Central memory CD8-positive, alpha-beta T cell (primary cell): ENCODE results near the gene LPCAT3.

Source experiments
- ATAC-seq: fragments of 150-1000 bp; cut with Tn5 transposase; replicated peaks from 2 replicates; pipeline ENCODE4 v1.10.0; 2022; ENCODE audit warnings: mild to moderate bottlenecking, moderate FRiP score, moderate number of reproducible peaks; ENCODE audit not compliant: poor library complexity, severe bottlenecking; ENCODE audit errors: extremely low read depth
- DNase-seq, 2 donors: peaks; one replicate each; pipeline ENCODE4 v3.0.0; 2021; ENCODE audit warnings: low spot score in 2 of 2
- H3K27ac Mint-ChIP-seq: one replicate; pipeline ENCODE4 v1.8.0; 2022; ENCODE audit warnings: low read depth, mild to moderate bottlenecking, moderate library complexity, mixed read lengths
- H3K27me3 Mint-ChIP-seq: one replicate; pipeline ENCODE4 v1.8.0; 2022; ENCODE audit warnings: mixed read lengths
- H3K36me3 Mint-ChIP-seq: one replicate; pipeline ENCODE4 v1.8.0; 2022; ENCODE audit warnings: mild to moderate bottlenecking, moderate library complexity, mixed read lengths; ENCODE audit not compliant: insufficient read depth
- H3K4me1 Mint-ChIP-seq: one replicate; pipeline ENCODE4 v1.8.0; 2022; ENCODE audit warnings: mixed read lengths
- H3K4me3 Mint-ChIP-seq: one replicate; pipeline ENCODE4 v1.8.0; 2022; ENCODE audit warnings: mild to moderate bottlenecking, moderate library complexity, mixed read lengths
- H3K9me3 Mint-ChIP-seq: one replicate; pipeline ENCODE4 v1.8.0; 2022; ENCODE audit warnings: mixed read lengths

LPCAT3 gene

DNA sequence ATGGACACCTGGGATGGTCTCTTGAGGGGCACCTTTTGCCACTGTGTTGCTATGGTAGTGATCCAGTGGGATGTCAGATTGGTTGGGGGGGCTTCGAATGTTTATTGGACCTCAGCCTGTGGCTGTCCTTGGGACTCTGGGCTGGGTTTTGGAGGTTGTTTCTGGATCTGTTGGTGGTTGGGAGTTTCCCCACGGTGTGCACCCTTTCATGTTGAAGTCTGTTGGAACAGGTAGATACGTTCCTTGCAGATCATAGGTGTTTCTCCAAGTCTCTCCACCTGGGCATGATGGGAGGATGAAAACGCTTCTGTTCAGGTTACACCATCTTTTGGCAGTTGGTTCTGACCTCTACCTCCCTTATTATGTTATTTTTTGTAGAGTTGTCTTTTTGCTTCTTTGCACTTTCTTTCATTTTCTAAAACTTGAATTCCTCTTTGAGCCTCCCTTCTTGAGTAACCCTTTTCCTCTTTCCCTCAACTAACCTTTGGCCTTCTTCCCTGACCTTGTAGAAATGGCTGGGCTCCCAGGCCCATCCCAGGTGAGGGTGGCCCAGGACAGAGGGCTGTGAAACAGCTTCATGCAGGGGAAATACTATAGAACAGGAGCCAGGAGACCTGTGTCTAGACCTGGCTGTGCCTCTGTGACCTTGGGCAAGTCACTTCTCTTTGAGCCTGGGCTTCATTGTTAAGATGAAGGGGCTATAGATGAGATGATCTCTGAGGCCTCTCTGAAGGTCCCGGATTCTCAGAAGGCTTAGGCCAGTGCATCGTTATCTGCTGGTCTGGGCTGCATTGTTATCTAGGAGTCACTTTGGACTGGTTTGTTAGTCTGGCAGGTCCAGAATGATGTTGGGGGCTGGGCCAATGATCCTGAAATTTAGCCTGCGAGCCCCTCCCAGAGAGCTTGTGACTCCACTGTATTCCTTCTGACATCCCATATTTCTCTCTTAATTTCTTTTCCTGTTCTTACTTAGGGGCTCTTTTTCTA, 88.5 kb downstream of the LPCAT3 start:
- Mint-ChIP-seq H3K9me3 (no peaks in the 10 kb centered on the region), H3K4me1 (peaks cover 54% of the 10 kb centered on the region), H3K4me3 (peak overlapping the region; percentile 82), H3K27ac (peak overlapping the region; percentile 90), H3K27me3 (no peaks in the 10 kb centered on the region), H3K36me3 (peaks cover 9% of the 10 kb centered on the region)
- no peak for DNase-seq
- ATAC-seq: no peak

DNA sequence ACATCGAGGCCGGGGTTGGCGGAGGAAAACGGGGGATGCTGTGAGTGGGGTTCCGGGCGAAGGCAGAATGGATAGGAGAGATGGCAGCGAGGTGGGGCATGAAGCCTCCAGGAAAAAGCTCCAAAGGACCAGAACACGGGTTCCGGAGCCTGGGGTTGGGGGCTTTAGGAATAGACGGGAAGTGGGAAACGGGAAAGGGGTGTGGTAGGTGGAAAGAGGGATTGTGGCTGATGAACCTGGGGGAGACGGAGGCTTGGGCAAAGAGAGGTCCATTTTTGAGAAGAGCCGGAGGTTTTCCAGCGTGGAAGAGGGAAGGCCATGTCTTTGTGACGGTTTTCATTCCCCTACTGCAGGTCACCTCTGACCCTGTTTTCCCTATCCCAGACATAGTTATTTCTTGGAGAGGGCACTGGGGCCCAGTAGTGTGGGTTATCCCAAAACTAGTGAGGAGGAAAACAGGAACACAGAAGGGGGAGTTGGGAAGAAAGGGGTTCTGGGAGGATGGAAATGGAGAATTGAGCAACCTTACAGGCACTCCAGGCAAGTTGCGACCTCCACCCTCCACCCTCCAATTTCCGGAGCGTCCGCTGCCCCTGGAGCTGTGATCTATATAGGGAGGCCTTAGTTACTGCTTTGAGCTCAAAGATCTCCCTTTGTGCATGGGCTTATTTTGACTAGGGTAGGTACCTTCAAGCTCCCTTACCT, 89.4 kb downstream of the LPCAT3 start:
- Mint-ChIP-seq H3K9me3 (no peaks in the 10 kb centered on the region), H3K36me3 (peaks cover 13% of the 10 kb centered on the region), H3K4me3 (peak overlapping the region; percentile 82), H3K27me3 (no peaks in the 10 kb centered on the region), H3K4me1 (peaks cover 56% of the 10 kb centered on the region), H3K27ac (peak overlapping the region; percentile 90)
- DNase-seq (no peak), ATAC-seq (no peak)

GRCh38 chr12:6928022-6928702, 90.1 kb downstream of the LPCAT3 start:
- peaks cover 15% of the 10 kb centered on the region for H3K36me3 Mint-ChIP-seq
- peaks cover 54% of the 10 kb centered on the region for H3K4me1 Mint-ChIP-seq
- H3K27me3 Mint-ChIP-seq: no peaks in the 10 kb centered on the region
- no peak for DNase-seq
- H3K4me3 Mint-ChIP-seq: peak overlapping the region; percentile 83
- ATAC-seq: peak; percentile 31
- no peaks in the 10 kb centered on the region for H3K9me3 Mint-ChIP-seq
- H3K27ac Mint-ChIP-seq: peak overlapping the region; percentile 90

GRCh38 chr12:6927379-6928021, 90.8 kb downstream of the LPCAT3 start, which contains the start of gene ATN1:
ATN1 (plus strand) TSS chr12:6927959; CDS start chr12:6934002, 6,043 bp downstream.
- Mint-ChIP-seq H3K9me3 (no peaks in the 10 kb centered on the region), H3K27ac (peak within 1 kb of the TSS; percentile 90), H3K36me3 (peaks cover 12% of the 10 kb centered on the region), H3K27me3 (no peaks in the 10 kb centered on the region), H3K4me3 (peak within 1 kb of the TSS; percentile 83), H3K4me1 (peaks cover 51% of the 10 kb centered on the region)
- DNase-seq (no peak), ATAC-seq (no peak)
